ENCODE measurements around the gene MICALL2.

DNA sequence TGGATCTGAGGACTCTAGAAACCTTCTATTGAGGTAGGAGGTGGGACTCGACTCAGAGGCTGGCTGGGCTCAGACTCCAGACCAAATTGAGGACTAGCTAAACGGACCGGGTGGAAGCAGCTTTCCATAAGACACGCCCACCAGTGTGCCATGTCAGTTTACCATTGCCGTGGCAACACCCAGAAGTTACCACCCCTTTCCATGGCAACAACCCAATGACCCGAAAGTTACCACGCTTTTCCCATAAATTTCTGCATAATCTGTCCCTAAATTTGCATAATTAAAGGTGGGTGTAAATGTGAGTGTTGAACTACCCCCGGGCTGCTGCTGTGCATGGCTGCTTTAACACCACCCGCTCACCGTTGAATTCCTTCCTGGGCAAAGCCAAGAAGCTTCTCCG, 58.9 kb downstream of the MICALL2 start:
- TF ChIP-seq POLR2AphosphoS5 (IDR thresholded peaks at IDR 0.05; ENCODE audit: borderline replicate concordance, low read depth, low read length) (no peak), EZH2 (IDR thresholded peaks at IDR 0.05) (no peak), FOXP2 (optimal IDR thresholded peaks at IDR 0.05; ENCODE audit: control extremely low read depth, extremely low read length, insufficient read depth) (no peak)

Data from SK-N-MC (cell line).